ENCODE measurements around the gene ADAMTSL1.
"Not testable (repeated sequence)": the region's sequence is repeated elsewhere in the genome, so short reads cannot be mapped to it uniquely, and the experiment has no call there.

ADAMTSL1 gene

GRCh38 chr9:18861609-18862544 is 387.9 kb downstream of the ADAMTSL1 start:
- no peak for DNase-seq (ENCODE audit: low read depth in 2 of 2)

GRCh38 chr9:18863791-18864190 is 389.8 kb downstream of the ADAMTSL1 start:
- DNase-seq (ENCODE audit: low read depth in 2 of 2), result no peak

GRCh38 chr9:18864516-18864915 is 390.6 kb downstream of the ADAMTSL1 start:
- no peak for DNase-seq (ENCODE audit: low read depth in 2 of 2)

- DNase-seq (ENCODE audit: low read depth in 2 of 2), result no peak
Measured at GRCh38 chr9:18865542-18865941, 391.6 kb downstream of the ADAMTSL1 start.

- no peak for DNase-seq (ENCODE audit: low read depth in 2 of 2)
Measured at GRCh38 chr9:18866121-18866831, 392.3 kb downstream of the ADAMTSL1 start.

- no peak for DNase-seq (ENCODE audit: low read depth in 2 of 2)
Measured at GRCh38 chr9:18869725-18870124, 395.8 kb downstream of the ADAMTSL1 start.

GRCh38 chr9:18874069-18874468 is 400.1 kb downstream of the ADAMTSL1 start:
- DNase-seq (ENCODE audit: low read depth in 2 of 2), result no peak

GRCh38 chr9:18874990-18875389 is 401.0 kb downstream of the ADAMTSL1 start:
- DNase-seq (ENCODE audit: low read depth in 2 of 2), result not testable (repeated sequence)

GRCh38 chr9:18877984-18878383 is 404.0 kb downstream of the ADAMTSL1 start:
- DNase-seq (ENCODE audit: low read depth in 2 of 2), result no peak

GRCh38 chr9:18881758-18882157 is 407.8 kb downstream of the ADAMTSL1 start:
- no peak for DNase-seq (ENCODE audit: low read depth in 2 of 2)

- no peak for DNase-seq (ENCODE audit: low read depth in 2 of 2)
Measured at GRCh38 chr9:18887546-18887945, 413.6 kb downstream of the ADAMTSL1 start.

GRCh38 chr9:18888290-18888689 is 414.3 kb downstream of the ADAMTSL1 start:
- no peak for DNase-seq (ENCODE audit: low read depth in 2 of 2)

GRCh38 chr9:18889550-18889949 is 415.6 kb downstream of the ADAMTSL1 start:
- DNase-seq (ENCODE audit: low read depth in 2 of 2), result no peak

- DNase-seq (ENCODE audit: low read depth in 2 of 2), result no peak
Measured at GRCh38 chr9:18890372-18890771, 416.4 kb downstream of the ADAMTSL1 start.

GRCh38 chr9:18891946-18892670 is 418.2 kb downstream of the ADAMTSL1 start:
- DNase-seq (ENCODE audit: low read depth in 2 of 2), result no peak

GRCh38 chr9:18893046-18893445 is 419.1 kb downstream of the ADAMTSL1 start:
- DNase-seq (ENCODE audit: low read depth in 2 of 2), result no peak

GRCh38 chr9:18893491-18893890 is 419.5 kb downstream of the ADAMTSL1 start:
- no peak for DNase-seq (ENCODE audit: low read depth in 2 of 2)

GRCh38 chr9:18896004-18896403 is 422.1 kb downstream of the ADAMTSL1 start:
- DNase-seq (ENCODE audit: low read depth in 2 of 2), result no peak

- no peak for DNase-seq (ENCODE audit: low read depth in 2 of 2)
Measured at GRCh38 chr9:18896531-18897179, 422.7 kb downstream of the ADAMTSL1 start.

GRCh38 chr9:18903450-18903849 is 429.5 kb downstream of the ADAMTSL1 start:
- no peak for DNase-seq (ENCODE audit: low read depth in 2 of 2)

GRCh38 chr9:18905028-18905882 is 431.3 kb downstream of the ADAMTSL1 start:
- no peak for DNase-seq (ENCODE audit: low read depth in 2 of 2)
